Coronary artery (tissue), 2 donors: ENCODE measurements around the gene PNLIPRP1.

Experiments used
- DNase-seq: peaks from one replicate; pipeline ENCODE4 v3.0.0-alpha.2; 2017; ENCODE audit warnings: low spot score
- H3K27ac ChIP-seq, 2 donors: fragments of 200-600 bp; sonication (generic); one replicate each; pipeline ENCODE4 v1.5.1; 2016 to 2019
- H3K4me3 ChIP-seq: fragments of 200-600 bp; sonication (generic); 2 replicates; pipeline ENCODE4 v1.5.1; 2016; ENCODE audit warnings: mild to moderate bottlenecking, moderate library complexity
- CTCF ChIP-seq: fragments of 200-600 bp; sonication (generic); IDR thresholded peaks from one replicate; pipeline ENCODE4 v1.5.1; 2019; ENCODE audit warnings: antibody characterized with exemption

PNLIPRP1 gene

GRCh38 chr10:116629340-116629739, 38.6 kb downstream of the PNLIPRP1 start:
- DNase-seq = no peak
- H3K27ac ChIP-seq = no peak overlapping the region
- no peak for TF ChIP-seq CTCF
- H3K4me3 ChIP-seq = no peak overlapping the region

GRCh38 chr10:116630020-116630419, 39.3 kb downstream of the PNLIPRP1 start:
- DNase-seq = no peak
- TF ChIP-seq CTCF = no peak
- Histone ChIP-seq H3K27ac (no peak overlapping the region), H3K4me3 (no peak overlapping the region)

GRCh38 chr10:116631871-116632295, 41.1 kb downstream of the PNLIPRP1 start:
- Histone ChIP-seq H3K4me3 (no peak overlapping the region), H3K27ac (no peak overlapping the region)
- no peak for DNase-seq
- no peak for TF ChIP-seq CTCF

DNA sequence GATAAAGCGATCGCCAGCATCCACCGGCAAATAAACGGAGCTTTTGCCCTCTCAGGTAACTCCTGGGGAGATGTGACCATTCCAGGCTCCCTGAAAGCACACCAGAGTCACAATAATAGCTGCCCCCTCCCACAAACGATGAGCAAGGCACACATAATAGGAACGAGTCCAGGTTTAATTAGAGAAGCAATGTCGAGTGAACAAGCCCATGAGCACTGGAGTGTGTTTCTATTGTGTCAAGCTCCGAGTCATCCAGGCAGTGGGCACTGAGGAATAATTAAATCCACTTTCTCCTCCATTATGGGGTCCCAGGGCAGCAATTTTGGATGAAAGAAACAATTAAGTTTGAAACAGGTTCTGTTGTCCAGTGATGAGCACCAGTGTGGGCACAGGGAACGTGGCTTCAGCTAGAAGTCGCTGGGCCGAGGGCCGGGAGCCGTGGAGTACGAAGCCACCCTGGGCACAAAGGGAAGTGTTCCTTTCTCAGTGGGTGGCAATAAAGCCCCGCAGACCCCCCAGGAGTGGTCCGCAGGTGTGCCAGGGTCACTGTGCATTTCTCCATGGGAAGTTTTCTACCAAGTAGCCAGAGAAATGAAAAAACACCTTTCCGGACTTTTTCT, 41.9 kb downstream of the PNLIPRP1 start:
- Histone ChIP-seq H3K27ac (no peak overlapping the region), H3K4me3 (no peak overlapping the region)
- no peak for DNase-seq
- TF ChIP-seq CTCF = no peak

GRCh38 chr10:116633216-116633600, 42.4 kb downstream of the PNLIPRP1 start:
- no peak for TF ChIP-seq CTCF
- Histone ChIP-seq H3K4me3 (no peak overlapping the region), H3K27ac (no peak overlapping the region)
- no peak for DNase-seq

DNA sequence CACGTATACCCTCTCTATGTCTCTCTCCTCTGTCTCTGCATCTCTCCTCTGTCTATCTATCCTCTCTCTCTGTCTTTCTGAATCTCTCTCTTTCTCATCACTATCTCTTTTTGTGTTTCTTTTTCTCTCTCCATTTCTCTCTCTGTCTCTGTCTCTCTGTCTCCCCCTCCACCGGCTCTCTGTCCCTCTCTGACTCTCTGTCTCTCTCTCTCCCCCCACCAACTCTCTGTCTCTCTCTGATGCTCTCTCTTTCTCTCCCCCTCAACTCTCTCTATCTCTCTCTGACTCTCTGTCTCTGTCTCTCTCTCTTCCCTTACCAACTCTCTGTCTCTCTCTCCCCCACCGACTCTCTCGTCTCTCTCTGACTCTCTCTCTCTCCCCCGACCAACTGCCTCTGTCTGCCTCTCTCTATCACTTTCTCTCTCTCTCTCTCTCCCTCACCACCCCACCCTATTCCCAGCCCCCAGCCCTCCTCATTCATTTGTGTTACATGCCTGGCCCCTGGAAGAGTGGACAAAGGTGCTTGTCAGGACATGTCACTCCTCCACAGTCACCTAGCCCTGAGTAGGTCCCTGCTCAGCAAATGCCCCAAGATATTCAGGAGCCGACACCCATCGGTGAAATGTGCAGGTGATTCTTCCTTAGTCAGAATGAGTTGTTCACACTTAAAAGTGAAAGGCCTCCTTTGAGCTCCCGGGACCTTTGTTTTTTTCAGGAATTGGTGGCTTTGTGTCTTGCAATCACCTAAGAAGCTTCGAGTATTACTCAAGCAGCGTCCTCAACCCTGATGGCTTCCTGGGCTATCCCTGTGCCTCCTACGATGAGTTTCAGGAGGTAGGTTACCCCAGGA, 43.6 kb downstream of the PNLIPRP1 start:
- Histone ChIP-seq H3K27ac (no peak overlapping the region), H3K4me3 (no peak overlapping the region)
- no peak for DNase-seq

More for the DNA sequence above, 43.6 kb downstream of the PNLIPRP1 start:
- TF ChIP-seq CTCF = no peak
